Transverse colon (tissue), 4 donors: ENCODE measurements around the gene HSPA2.

ENCODE experiments used
- EP300 ChIP-seq: sonication (generic); formaldehyde crosslinking; IDR thresholded peaks from one replicate; pipeline ENCODE4 v1.6.1; 2017; ENCODE audit warnings: antibody characterized with exemption, low read depth
- POLR2A ChIP-seq: fragments of 450-650 bp; IDR thresholded peaks from one replicate; pipeline ENCODE4 v1.6.1; 2016; ENCODE audit warnings: antibody characterized with exemption, mild to moderate bottlenecking, moderate library complexity
- POLR2AphosphoS5 ChIP-seq, 3 donors: sonication (generic); formaldehyde crosslinking; IDR thresholded peaks; one replicate each; pipeline ENCODE4 v1.6.1; 2016; ENCODE audit warnings: antibody characterized with exemption in 3 of 3
- TF ChIP-seq, protein P1 (sequence below), 5 experiments: fragments of 200-600 bp in 3 of 5; fragments of 450-650 bp in 2 of 5; sonication (generic) in 3 of 5; IDR thresholded peaks; 1 replicate in 2 of 5; 2 replicates in 3 of 5; pipeline ENCODE4 v1.5.1; 2016 to 2017; ENCODE audit warnings: antibody characterized with exemption in 5 of 5, inconsistent platforms in 3 of 5, mild to moderate bottlenecking in 2 of 5, moderate library complexity in 1 of 5

DNA sequence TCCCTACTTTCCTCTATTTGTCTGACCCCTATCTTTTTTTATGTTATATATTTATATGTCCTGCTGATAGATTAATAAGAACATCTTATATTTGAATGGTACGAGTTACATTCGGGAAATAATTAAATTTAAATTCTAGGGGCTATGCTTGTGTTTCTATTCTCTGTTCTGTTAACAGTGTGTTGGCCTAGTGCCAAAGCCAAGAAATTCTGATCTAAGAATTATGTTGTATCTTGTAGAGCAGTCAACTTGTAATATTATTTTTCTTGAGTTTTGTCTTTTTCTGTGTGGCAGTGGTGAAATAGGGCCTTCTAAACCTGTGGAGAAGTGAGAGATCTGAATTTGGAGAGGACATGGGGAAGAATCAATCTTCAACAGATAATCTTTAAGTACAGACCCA lies 9.0 kb upstream of the HSPA2 start:
- TF ChIP-seq, protein P1, sequence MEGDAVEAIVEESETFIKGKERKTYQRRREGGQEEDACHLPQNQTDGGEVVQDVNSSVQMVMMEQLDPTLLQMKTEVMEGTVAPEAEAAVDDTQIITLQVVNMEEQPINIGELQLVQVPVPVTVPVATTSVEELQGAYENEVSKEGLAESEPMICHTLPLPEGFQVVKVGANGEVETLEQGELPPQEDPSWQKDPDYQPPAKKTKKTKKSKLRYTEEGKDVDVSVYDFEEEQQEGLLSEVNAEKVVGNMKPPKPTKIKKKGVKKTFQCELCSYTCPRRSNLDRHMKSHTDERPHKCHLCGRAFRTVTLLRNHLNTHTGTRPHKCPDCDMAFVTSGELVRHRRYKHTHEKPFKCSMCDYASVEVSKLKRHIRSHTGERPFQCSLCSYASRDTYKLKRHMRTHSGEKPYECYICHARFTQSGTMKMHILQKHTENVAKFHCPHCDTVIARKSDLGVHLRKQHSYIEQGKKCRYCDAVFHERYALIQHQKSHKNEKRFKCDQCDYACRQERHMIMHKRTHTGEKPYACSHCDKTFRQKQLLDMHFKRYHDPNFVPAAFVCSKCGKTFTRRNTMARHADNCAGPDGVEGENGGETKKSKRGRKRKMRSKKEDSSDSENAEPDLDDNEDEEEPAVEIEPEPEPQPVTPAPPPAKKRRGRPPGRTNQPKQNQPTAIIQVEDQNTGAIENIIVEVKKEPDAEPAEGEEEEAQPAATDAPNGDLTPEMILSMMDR (IDR thresholded peaks at IDR 0.05): no peak
- TF ChIP-seq POLR2AphosphoS5 (IDR thresholded peaks at IDR 0.05) (no peak), EP300 (no peak), POLR2A (no peak)
